ENCODE measurements around the gene TFDP1.

TFDP1 gene

DNA sequence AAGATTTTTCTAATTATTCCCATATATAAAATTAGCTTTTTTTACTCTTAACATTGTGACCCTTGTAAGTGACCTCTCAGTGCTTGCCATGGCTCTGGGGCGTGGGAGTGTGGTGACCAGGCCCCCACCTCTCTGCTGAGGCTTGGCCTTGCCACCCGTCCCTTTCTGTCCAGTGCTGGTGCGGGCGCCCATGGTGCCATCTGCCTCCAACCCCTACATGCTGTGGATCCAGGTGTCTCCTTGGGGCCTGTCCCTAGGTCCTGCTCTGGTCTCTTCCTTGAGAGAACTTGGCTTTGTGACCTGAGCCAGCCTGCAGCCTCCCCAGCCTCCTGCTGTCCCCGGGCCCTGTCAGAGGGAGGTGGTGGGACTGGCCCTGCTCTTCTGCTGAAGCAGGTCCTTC, 27.4 kb downstream of the TFDP1 start:
- TF ChIP-seq, protein P1, sequence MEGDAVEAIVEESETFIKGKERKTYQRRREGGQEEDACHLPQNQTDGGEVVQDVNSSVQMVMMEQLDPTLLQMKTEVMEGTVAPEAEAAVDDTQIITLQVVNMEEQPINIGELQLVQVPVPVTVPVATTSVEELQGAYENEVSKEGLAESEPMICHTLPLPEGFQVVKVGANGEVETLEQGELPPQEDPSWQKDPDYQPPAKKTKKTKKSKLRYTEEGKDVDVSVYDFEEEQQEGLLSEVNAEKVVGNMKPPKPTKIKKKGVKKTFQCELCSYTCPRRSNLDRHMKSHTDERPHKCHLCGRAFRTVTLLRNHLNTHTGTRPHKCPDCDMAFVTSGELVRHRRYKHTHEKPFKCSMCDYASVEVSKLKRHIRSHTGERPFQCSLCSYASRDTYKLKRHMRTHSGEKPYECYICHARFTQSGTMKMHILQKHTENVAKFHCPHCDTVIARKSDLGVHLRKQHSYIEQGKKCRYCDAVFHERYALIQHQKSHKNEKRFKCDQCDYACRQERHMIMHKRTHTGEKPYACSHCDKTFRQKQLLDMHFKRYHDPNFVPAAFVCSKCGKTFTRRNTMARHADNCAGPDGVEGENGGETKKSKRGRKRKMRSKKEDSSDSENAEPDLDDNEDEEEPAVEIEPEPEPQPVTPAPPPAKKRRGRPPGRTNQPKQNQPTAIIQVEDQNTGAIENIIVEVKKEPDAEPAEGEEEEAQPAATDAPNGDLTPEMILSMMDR (conservative IDR thresholded peaks at IDR 0.05; ENCODE audit: low read depth, low read length), result no peak

DNA sequence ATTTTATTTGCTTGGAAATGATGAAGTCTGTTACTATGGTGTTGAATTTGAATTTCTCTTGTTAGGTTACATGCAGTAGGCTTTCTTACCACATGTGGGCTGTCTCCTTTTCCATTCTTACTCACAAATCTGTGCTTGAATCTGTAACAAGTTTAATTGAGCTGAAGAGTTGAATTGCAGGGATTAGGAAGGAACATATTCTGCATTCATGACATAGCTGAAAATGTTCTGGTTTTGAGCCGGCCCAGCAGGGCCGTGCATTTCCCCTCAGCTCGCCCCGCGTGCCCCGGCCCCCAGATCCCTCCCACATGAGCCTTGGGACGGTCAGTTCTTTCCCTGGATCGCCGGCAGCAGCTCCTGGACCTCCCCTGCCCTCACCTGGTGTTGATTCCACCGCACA, 28.1 kb downstream of the TFDP1 start:
- no peak overlapping the region for H3K4me3 ChIP-seq (IDR thresholded peaks at IDR 0.05; ENCODE audit: insufficient read depth, low read depth, low read length)
- H3K27me3 ChIP-seq (ENCODE audit: insufficient read depth, low read depth), result no peaks in the 10 kb centered on the region
- H2AFZ ChIP-seq (ENCODE audit: low read depth), result no peak overlapping the region
- H3K36me3 ChIP-seq (ENCODE audit: insufficient read depth), result no peaks in the 10 kb centered on the region
- TF ChIP-seq, protein P1 (conservative IDR thresholded peaks at IDR 0.05; ENCODE audit: low read depth, low read length), result no peak
- peaks cover 19% of the 10 kb centered on the region; the same call in 1 of the 2 replicates for H3K79me2 ChIP-seq (ENCODE audit: insufficient read depth, low read depth)
- H3K4me1 ChIP-seq (ENCODE audit: low read depth, poor library complexity, severe bottlenecking), result no peaks in the 10 kb centered on the region
- H3K4me2 ChIP-seq, result no peak overlapping the region
- no peaks in the 10 kb centered on the region for H4K20me1 ChIP-seq (ENCODE audit: insufficient read depth)
- no peak overlapping the region for H3K27ac ChIP-seq
- no peak overlapping the region for H3K9ac ChIP-seq

More for the DNA sequence above, 27.4 kb downstream of the TFDP1 start:
- Histone ChIP-seq H2AFZ (ENCODE audit: low read depth) (no peak overlapping the region), H3K27me3 (ENCODE audit: insufficient read depth, low read depth) (no peaks in the 10 kb centered on the region), H3K79me2 (ENCODE audit: insufficient read depth, low read depth) (peaks cover 19% of the 10 kb centered on the region; the same call in 1 of the 2 replicates), H3K27ac (no peak overlapping the region), H4K20me1 (ENCODE audit: insufficient read depth) (no peaks in the 10 kb centered on the region), H3K4me2 (no peak overlapping the region), H3K4me3 (IDR thresholded peaks at IDR 0.05; ENCODE audit: insufficient read depth, low read depth, low read length) (no peak overlapping the region), H3K36me3 (ENCODE audit: insufficient read depth) (no peaks in the 10 kb centered on the region), H3K9ac (no peak overlapping the region), H3K4me1 (ENCODE audit: low read depth, poor library complexity, severe bottlenecking) (no peaks in the 10 kb centered on the region)

DNA sequence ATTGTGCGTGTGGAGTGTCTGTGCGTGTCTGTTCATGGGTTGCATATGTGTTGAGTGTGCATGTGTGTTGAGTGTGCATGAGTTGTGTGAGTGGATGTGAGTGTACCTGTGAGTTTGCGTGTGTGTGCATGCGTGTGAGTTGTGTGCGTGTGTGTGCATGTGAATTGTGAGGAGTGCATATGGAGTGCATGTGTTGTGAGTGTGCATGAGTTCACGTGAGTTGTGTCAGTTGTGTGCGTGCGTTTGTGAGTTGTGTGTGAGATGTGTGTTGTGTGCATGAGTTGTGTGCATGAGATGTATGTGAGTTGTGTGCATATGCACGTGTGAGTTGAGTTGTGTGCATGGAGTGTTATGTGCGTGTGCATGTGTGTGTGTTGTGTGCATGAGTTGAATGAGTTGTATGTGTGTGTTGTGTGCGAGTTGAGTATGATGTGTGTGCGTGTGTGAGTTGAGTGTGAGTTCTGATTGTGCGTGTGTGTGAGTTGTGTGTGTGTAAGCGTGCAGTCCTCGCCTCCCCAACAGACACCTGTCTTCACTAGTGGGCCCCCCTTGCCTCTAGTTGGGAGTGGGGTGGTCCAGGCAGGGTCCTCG, 29.3 kb downstream of the TFDP1 start:
- H3K27me3 ChIP-seq (ENCODE audit: insufficient read depth, low read depth), result no peaks in the 10 kb centered on the region
- no peaks in the 10 kb centered on the region for H3K36me3 ChIP-seq (ENCODE audit: insufficient read depth)
- TF ChIP-seq, protein P1 (conservative IDR thresholded peaks at IDR 0.05; ENCODE audit: low read depth, low read length), result no peak
- H3K79me2 ChIP-seq (ENCODE audit: insufficient read depth, low read depth), result peaks cover 26% of the 10 kb centered on the region; the same call in 1 of the 2 replicates
- no peak overlapping the region for H3K27ac ChIP-seq
- H3K4me1 ChIP-seq (ENCODE audit: low read depth, poor library complexity, severe bottlenecking), result no peaks in the 10 kb centered on the region
- no peak overlapping the region for H3K9ac ChIP-seq
- H3K4me2 ChIP-seq, result no peak overlapping the region
- H4K20me1 ChIP-seq (ENCODE audit: insufficient read depth), result no peaks in the 10 kb centered on the region
- H3K4me3 ChIP-seq (IDR thresholded peaks at IDR 0.05; ENCODE audit: insufficient read depth, low read depth, low read length), result no peak overlapping the region
- no peak overlapping the region for H2AFZ ChIP-seq (ENCODE audit: low read depth)

DNA sequence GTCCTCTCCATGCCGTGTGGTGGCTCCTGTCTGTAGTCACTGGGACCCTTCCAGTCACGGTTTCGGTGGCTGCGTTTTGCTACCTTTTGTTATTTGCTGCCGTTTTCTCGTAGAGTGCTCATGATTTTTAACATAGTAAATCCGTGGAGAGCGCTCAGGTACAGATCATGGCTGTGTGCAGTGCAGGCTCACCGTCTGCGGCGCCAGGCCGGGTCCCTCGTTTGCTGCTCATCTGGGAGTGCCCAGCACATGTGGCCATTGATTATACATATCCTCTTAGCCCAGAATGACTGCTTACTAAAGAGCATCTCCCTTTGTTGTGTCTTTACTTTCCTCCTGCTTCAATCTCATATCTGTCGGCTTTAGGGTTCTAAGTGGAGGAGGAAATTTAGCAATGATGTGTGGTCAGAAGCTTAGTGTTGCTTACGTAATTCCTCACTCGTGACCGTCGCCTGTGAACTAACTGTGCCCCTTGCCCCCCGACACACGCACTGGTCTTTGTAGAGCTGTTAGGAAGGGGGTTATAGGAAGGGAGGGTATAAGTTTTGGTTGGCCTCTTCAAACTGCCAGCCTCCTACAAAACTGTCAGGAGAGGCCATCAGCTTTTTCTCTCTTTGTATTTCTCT, 31.8 kb downstream of the TFDP1 start:
- Histone ChIP-seq H3K79me2 (ENCODE audit: insufficient read depth, low read depth) (peaks cover 37% of the 10 kb centered on the region; the same call in 1 of the 2 replicates), H3K36me3 (ENCODE audit: insufficient read depth) (no peaks in the 10 kb centered on the region)
- TF ChIP-seq, protein P1 (conservative IDR thresholded peaks at IDR 0.05; ENCODE audit: low read depth, low read length), result no peak

More for the DNA sequence above, 31.8 kb downstream of the TFDP1 start:
- H3K4me2 ChIP-seq, result no peak overlapping the region
- H2AFZ ChIP-seq (ENCODE audit: low read depth), result no peak overlapping the region
- no peaks in the 10 kb centered on the region for H4K20me1 ChIP-seq (ENCODE audit: insufficient read depth)
- no peaks in the 10 kb centered on the region for H3K27me3 ChIP-seq (ENCODE audit: insufficient read depth, low read depth)
- H3K27ac ChIP-seq, result no peak overlapping the region
- no peaks in the 10 kb centered on the region for H3K4me1 ChIP-seq (ENCODE audit: low read depth, poor library complexity, severe bottlenecking)
- no peak overlapping the region for H3K4me3 ChIP-seq (IDR thresholded peaks at IDR 0.05; ENCODE audit: insufficient read depth, low read depth, low read length)
- no peak overlapping the region for H3K9ac ChIP-seq

All from KMS-11 (cell line).